Measurements from ENCODE around the gene FUT2. TPM values are rescaled to one million over a fixed set of nuclear protein-coding genes. Genes with fewer than 3 reads are reported as not detected.
A peak's percentile ranks its signal among the peaks of the same experiment; 100 is the strongest.

Gene FUT2
- total and polyA plus RNA-seq, 2 of the 13 experiments (the other 11 are each of a cell fraction or from before 2014, with no cell fraction given), result 0.07 TPM; not detected in 1

DNA sequence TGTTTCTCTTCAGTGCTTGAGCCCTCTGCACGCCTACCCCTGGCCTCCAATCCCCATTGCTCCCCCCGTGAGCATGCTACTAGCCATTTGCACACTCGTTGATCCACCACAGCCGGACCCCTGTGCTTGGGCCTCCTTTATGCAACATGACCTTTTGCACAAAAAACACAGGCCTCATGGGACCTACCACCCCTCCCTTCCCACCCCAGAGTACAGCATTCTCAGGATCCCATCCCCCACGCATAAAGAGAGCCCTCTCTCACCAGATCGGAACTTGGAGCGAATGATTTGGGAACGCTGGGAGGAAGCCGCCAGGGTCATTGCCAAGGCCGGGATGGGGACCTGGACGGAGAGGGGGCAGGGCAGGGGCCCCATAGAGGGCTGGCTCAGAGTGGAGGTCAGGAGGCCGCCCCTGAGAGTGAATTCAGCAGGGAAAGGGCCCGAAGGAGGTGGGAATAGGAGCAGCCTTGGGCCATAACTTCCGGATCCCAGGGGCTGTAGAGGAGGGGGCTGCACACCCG lies 23.0 kb downstream of the FUT2 start (continued):
- TF ChIP-seq, protein P1, sequence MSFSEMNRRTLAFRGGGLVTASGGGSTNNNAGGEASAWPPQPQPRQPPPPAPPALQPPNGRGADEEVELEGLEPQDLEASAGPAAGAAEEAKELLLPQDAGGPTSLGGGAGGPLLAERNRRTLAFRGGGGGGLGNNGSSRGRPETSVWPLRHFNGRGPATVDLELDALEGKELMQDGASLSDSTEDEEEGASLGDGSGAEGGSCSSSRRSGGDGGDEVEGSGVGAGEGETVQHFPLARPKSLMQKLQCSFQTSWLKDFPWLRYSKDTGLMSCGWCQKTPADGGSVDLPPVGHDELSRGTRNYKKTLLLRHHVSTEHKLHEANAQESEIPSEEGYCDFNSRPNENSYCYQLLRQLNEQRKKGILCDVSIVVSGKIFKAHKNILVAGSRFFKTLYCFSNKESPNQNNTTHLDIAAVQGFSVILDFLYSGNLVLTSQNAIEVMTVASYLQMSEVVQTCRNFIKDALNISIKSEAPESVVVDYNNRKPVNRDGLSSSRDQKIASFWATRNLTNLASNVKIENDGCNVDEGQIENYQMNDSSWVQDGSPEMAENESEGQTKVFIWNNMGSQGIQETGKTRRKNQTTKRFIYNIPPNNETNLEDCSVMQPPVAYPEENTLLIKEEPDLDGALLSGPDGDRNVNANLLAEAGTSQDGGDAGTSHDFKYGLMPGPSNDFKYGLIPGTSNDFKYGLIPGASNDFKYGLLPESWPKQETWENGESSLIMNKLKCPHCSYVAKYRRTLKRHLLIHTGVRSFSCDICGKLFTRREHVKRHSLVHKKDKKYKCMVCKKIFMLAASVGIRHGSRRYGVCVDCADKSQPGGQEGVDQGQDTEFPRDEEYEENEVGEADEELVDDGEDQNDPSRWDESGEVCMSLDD (CRISPR knock-in tag; IDR thresholded peaks at IDR 0.05; ENCODE audit: borderline replicate concordance), result no peak
- no peak for TF ChIP-seq ZC3H4 (CRISPR knock-in tag; IDR thresholded peaks at IDR 0.05; ENCODE audit: borderline replicate concordance)
- TF ChIP-seq ZC3H13 (CRISPR knock-in tag; IDR thresholded peaks at IDR 0.05), result peak; percentile 72; the same call in 1 of the 2 replicates
- TF ChIP-seq ZNF205 (CRISPR knock-in tag; IDR thresholded peaks at IDR 0.05), result no peak
- peak; percentile 76; the same call in 1 of the 2 replicates for TF ChIP-seq ZNF460 (CRISPR knock-in tag; IDR thresholded peaks at IDR 0.05; ENCODE audit: borderline replicate concordance)
- TF ChIP-seq KDM6A (CRISPR knock-in tag; IDR thresholded peaks at IDR 0.05; ENCODE audit: low read depth), result peak; percentile 71; the same call in 1 of the 2 replicates
- TF ChIP-seq, protein P2, sequence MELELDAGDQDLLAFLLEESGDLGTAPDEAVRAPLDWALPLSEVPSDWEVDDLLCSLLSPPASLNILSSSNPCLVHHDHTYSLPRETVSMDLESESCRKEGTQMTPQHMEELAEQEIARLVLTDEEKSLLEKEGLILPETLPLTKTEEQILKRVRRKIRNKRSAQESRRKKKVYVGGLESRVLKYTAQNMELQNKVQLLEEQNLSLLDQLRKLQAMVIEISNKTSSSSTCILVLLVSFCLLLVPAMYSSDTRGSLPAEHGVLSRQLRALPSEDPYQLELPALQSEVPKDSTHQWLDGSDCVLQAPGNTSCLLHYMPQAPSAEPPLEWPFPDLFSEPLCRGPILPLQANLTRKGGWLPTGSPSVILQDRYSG (CRISPR knock-in tag; IDR thresholded peaks at IDR 0.05), result no peak
- no peak for TF ChIP-seq NBN (conservative IDR thresholded peaks at IDR 0.05)
- TF ChIP-seq, protein P3, sequence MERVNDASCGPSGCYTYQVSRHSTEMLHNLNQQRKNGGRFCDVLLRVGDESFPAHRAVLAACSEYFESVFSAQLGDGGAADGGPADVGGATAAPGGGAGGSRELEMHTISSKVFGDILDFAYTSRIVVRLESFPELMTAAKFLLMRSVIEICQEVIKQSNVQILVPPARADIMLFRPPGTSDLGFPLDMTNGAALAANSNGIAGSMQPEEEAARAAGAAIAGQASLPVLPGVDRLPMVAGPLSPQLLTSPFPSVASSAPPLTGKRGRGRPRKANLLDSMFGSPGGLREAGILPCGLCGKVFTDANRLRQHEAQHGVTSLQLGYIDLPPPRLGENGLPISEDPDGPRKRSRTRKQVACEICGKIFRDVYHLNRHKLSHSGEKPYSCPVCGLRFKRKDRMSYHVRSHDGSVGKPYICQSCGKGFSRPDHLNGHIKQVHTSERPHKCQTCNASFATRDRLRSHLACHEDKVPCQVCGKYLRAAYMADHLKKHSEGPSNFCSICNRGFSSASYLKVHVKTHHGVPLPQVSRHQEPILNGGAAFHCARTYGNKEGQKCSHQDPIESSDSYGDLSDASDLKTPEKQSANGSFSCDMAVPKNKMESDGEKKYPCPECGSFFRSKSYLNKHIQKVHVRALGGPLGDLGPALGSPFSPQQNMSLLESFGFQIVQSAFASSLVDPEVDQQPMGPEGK (CRISPR knock-in tag; IDR thresholded peaks at IDR 0.05), result peak; percentile 85
- peak; percentile 75 for TF ChIP-seq ZMYM3 (CRISPR knock-in tag; IDR thresholded peaks at IDR 0.05)
- TF ChIP-seq, protein P4, sequence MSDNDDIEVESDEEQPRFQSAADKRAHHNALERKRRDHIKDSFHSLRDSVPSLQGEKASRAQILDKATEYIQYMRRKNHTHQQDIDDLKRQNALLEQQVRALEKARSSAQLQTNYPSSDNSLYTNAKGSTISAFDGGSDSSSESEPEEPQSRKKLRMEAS (IDR thresholded peaks at IDR 0.05), result peak; percentile 59; the same call in 1 of the 2 replicates
- no peak for TF ChIP-seq PRDM4 (CRISPR knock-in tag; IDR thresholded peaks at IDR 0.05; ENCODE audit: borderline replicate concordance)
- TF ChIP-seq SAP130 (CRISPR knock-in tag; IDR thresholded peaks at IDR 0.05; ENCODE audit: low read depth), result peak; percentile 85
- TF ChIP-seq, protein P5, sequence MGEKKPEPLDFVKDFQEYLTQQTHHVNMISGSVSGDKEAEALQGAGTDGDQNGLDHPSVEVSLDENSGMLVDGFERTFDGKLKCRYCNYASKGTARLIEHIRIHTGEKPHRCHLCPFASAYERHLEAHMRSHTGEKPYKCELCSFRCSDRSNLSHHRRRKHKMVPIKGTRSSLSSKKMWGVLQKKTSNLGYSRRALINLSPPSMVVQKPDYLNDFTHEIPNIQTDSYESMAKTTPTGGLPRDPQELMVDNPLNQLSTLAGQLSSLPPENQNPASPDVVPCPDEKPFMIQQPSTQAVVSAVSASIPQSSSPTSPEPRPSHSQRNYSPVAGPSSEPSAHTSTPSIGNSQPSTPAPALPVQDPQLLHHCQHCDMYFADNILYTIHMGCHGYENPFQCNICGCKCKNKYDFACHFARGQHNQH (CRISPR knock-in tag; IDR thresholded peaks at IDR 0.05), result no peak
- no peak for TF ChIP-seq ZNF451 (CRISPR knock-in tag; IDR thresholded peaks at IDR 0.05)
- no peak for TF ChIP-seq SRSF4 (IDR thresholded peaks at IDR 0.05; ENCODE audit: low read depth, low read length, poor library complexity, severe bottlenecking)
- TF ChIP-seq RXRA (CRISPR knock-in tag; IDR thresholded peaks at IDR 0.05), result peak; percentile 97
- TF ChIP-seq, protein P6, sequence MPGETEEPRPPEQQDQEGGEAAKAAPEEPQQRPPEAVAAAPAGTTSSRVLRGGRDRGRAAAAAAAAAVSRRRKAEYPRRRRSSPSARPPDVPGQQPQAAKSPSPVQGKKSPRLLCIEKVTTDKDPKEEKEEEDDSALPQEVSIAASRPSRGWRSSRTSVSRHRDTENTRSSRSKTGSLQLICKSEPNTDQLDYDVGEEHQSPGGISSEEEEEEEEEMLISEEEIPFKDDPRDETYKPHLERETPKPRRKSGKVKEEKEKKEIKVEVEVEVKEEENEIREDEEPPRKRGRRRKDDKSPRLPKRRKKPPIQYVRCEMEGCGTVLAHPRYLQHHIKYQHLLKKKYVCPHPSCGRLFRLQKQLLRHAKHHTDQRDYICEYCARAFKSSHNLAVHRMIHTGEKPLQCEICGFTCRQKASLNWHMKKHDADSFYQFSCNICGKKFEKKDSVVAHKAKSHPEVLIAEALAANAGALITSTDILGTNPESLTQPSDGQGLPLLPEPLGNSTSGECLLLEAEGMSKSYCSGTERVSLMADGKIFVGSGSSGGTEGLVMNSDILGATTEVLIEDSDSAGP (CRISPR knock-in tag; IDR thresholded peaks at IDR 0.05; ENCODE audit: borderline replicate concordance), result no peak; the same call in 1 of the 2 replicates
